ENCODE results near the gene RNF10.
A peak's percentile ranks its signal among the peaks of the same experiment; 100 is the strongest.
"Not testable (repeated sequence)": the region's sequence is repeated elsewhere in the genome, so short reads cannot be mapped to it uniquely, and the experiment has no call there.

RNF10 gene

GRCh38 chr12:120580787-120581723 is 46.9 kb downstream of the RNF10 start, which contains the start of gene POP5:
Gene POP5 (minus strand): TSS chr12:120581402. CDS start chr12:120581362, 40 bp downstream.
- peak; percentile 90 for DNase-seq (ENCODE audit: low spot score)

DNA sequence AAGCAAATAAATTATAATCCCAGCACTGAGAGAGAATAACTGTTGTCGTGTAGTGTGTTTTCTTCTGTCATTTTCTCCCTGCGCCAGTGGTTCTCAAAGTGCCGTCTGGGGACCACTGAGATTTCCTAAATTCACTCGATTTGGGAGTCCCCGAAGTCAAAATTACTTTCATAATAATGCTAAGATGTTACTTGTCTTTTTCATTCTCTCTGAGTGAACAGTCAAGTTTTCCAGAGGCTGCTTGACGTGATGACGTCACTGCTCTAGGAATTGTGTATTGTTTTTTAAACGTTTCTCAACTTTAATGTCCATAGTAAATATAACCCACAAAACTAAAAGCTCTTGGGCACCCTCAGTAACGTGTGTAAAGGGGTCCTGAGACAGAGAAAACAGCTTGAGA is 47.8 kb downstream of the RNF10 start:
- DNase-seq (ENCODE audit: low spot score), result no peak

DNA sequence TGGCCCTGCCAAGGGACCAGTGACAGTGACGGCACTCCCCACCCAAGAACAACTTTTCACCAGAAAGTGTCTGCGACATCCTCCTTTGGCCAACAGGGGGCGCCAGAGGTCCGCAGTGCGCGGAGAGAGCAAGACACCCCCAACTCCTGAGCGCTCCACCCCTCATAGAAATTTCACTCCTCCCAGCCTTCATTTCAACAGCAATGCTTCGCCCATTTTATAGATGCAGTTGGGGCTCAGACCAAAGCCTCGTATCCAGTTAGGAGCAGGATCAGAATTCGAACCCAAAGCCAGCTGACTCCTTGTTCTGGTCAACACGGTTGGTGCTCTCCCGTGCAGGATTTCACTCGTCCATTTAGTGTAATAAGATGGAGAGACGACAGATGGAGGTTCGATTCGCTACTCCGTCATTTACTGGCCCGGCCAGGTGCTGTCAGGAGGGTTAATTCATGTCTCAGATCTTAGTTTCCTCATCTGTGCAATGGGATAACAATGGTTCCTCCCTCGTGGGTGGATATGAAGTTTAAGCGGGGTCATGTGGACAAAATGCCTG is 49.4 kb downstream of the RNF10 start:
- DNase-seq (ENCODE audit: low spot score), result peak; percentile 81

- DNase-seq (ENCODE audit: low spot score), result peak; percentile 89
Observed at GRCh38 chr12:120584343-120585149, 50.4 kb downstream of the RNF10 start.

DNA sequence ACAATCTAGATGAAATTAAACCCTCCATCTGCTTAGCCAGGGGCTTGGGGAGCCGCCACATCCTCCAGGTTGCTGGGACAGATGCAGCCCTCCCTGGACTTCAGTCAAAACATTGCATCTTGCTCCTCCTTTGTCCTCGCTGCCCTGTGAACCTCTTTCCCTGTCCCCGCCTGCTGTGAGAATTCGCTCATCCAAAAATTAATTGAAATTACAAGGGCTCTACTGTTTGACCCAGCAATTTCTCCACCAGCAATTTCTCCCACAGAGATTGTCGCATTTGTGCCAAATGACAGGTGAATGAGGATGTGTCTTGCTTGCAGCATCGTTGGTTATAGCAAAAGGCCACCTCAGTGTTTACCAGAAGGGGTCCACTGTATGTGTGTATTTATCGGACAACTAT is 52.0 kb downstream of the RNF10 start:
- no peak for DNase-seq (ENCODE audit: low spot score)

- DNase-seq (ENCODE audit: low spot score), result no peak
Observed at GRCh38 chr12:120586860-120587259, 52.7 kb downstream of the RNF10 start.

DNA sequence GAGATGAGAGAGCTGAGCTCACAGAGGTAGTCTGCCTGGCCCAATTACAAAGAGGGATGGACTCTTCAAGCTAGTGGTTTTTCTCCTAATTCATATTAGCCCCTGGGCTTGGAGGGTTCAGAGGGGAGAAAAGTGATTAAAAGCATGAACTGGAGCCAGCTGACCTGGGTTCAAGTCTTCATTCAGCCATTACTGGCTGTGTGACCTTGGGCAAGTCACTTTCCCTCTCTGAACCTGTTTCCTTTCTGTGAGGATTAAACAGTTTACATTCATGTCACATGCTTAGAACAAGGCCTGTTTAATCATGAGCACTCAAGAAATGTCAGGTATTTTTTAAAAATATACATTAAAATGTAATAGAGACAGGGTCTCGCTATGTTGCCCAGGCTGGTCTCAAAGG is 54.2 kb downstream of the RNF10 start:
- no peak for DNase-seq (ENCODE audit: low spot score)

GRCh38 chr12:120588948-120589930 is 55.1 kb downstream of the RNF10 start:
- no peak for DNase-seq (ENCODE audit: low spot score)

DNA sequence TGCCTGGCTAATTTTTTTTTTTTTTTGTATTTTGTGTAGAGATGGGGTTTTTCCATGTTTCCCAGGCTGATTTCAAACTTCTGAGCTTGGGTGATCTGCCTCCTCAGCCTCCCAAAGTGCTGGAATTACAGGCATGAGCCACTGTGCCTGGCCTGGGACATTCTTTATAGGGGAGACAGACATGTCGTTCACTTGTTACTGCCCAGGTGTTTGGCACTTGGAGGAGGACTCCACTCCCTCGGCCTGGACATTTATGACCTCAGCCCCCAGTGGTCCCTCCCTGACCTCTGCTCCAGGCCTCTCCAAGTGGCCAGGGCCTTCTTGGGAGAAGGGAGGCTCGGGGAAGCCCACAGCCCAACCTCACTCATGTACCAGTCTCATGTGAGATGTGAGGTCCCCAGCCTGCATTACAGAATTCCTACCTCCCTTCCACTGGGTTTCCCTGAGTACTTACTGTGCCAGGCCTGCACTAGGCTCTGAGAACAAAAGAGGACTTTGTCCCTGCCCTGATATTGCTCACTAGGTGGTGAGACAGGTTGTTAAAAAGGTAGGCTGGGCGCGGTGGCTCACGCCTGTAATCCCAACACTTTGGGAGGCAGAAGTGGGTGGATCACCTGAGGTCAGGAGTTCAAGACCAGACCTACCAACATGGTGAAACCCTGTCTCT is 56.7 kb downstream of the RNF10 start:
- no peak for DNase-seq (ENCODE audit: low spot score)

- DNase-seq (ENCODE audit: low spot score), result no peak
Observed at GRCh38 chr12:120592121-120593049, 58.2 kb downstream of the RNF10 start.

- no peak for DNase-seq (ENCODE audit: low spot score)
Observed at GRCh38 chr12:120596901-120597300, 62.7 kb downstream of the RNF10 start.

DNA sequence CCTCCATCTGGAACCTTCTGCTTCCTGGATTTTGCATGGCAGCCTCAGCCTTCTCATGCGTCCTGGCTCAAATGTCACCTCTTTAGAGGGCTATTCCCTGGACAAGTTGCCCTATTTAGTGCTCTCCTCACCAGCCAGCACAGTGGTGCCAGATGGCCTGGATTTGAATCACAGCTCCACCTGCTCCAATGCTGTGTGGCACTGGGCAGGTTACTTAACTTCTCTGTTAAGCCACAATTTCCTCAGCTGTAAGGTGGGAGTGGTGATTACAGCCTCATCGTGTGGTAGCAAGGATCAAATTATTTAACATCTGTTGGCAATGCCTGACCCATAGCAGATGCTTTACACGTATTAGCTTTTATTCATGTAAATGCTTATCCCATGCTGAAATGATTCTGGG is 63.7 kb downstream of the RNF10 start:
- DNase-seq (ENCODE audit: low spot score), result no peak

GRCh38 chr12:120598674-120599463 is 64.7 kb downstream of the RNF10 start:
- no peak for DNase-seq (ENCODE audit: low spot score)

DNA sequence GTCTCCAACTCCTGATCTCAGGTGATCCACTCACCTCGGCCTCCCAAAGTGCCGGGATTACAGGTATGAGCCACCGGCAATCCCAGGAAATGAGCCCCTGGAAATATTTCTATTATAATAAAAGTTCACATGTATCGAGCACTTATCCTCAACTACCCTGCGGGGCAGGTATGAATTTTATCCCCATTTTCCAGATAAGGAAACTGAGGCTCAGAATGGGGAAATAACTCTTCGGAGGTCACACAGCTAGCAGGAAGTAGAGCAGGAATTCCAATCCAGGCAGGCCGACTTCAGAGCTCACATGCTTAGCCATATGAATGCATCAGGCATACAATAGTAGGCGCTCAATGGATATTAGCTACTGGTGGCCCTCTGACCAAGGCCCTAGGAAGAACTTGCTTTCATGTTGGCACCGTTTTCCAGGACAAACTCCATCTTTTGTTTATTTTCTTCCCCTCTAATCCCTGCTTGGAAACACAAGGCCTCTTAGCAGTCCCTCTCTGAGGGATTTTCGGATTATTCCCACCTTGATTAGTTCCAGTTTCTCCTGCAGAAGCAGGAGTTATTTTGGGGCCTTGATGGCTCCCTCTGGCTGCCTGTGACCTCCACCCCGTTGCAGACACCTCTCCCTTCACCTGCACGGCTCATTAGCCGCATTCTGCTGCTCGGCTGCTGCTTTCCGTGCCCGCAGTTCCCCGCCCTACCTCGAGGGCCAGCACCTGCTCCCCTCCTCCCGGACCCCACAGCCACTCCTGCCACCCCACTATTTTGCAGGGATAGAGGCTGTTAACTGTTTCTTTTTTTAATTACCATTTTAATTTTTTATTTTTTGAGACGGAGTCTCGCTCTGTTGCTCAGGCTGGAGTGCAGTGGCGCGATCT is 65.8 kb downstream of the RNF10 start:
- DNase-seq (ENCODE audit: low spot score), result peak; percentile 56

DNA sequence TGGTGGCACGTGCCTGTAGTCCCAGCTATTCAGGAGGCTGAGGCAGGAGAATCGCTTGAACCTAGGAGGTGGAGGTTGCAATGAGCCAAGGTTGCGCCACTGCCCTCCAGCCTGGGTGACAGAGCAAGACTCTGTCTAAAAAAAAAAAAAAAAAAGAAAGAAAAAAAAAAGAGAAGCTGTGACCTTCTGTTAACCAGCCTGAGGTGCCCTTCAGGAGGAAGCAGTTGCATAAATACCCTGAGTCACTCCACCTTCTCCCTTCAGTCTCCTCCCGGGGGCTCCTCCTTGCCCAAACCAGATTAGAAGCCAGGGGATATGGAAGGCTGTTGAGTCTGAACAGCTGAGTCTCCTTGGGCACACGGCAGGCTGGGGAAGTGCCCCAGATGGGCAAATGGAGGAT is 68.3 kb downstream of the RNF10 start:
- DNase-seq (ENCODE audit: low spot score), result not testable (repeated sequence)

DNA sequence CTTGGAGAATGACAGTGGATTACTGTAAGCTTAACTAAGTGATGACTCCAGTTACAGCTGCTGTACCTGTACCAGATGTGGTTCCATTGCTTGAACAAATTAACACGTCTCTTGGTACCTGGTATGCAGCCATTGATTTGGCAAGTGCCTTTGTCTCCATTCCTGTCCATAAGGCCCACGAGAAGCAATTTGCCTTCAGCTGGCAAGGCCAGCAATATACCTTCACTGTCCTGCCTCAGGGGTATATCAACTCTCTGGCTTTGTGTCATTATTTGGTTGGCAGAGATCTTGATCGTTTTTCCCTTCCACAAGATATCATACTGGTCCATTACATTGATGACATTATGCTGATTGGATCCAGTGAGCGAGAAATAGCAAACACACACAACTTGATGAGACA is 76.4 kb downstream of the RNF10 start:
- DNase-seq (ENCODE audit: low spot score), result no peak

- not testable (repeated sequence) for DNase-seq (ENCODE audit: low spot score)
Observed at GRCh38 chr12:120611534-120611933, 77.4 kb downstream of the RNF10 start.

GRCh38 chr12:120614848-120615247 is 80.7 kb downstream of the RNF10 start:
- no peak for DNase-seq (ENCODE audit: low spot score)
